Endometrial microvascular endothelial cells (primary cell): ENCODE results near the gene TGFBI. TPM values are rescaled to one million over a fixed set of nuclear protein-coding genes. Genes with fewer than 3 reads are reported as not detected.

Source experiments
- in situ Hi-C: cut with HindIII; loops from 2 replicates; pipeline ENCODE4 v1.10.0; 2017; ENCODE audit warnings: low sequenced_read_pairs, low pct_unique_long_range_greater_than_20kb; ENCODE audit errors: inconsistent ontology term
- total RNA-seq: library from RNA; depleted of rRNA; stranded (reverse); fragments of >200 nt; gene quantifications from one replicate; pipeline ENCODE4 v1.2.3, GENCODE V29; 2015; ENCODE audit errors: inconsistent ontology term

TGFBI gene
- 124 TPM for total RNA-seq

DNA sequence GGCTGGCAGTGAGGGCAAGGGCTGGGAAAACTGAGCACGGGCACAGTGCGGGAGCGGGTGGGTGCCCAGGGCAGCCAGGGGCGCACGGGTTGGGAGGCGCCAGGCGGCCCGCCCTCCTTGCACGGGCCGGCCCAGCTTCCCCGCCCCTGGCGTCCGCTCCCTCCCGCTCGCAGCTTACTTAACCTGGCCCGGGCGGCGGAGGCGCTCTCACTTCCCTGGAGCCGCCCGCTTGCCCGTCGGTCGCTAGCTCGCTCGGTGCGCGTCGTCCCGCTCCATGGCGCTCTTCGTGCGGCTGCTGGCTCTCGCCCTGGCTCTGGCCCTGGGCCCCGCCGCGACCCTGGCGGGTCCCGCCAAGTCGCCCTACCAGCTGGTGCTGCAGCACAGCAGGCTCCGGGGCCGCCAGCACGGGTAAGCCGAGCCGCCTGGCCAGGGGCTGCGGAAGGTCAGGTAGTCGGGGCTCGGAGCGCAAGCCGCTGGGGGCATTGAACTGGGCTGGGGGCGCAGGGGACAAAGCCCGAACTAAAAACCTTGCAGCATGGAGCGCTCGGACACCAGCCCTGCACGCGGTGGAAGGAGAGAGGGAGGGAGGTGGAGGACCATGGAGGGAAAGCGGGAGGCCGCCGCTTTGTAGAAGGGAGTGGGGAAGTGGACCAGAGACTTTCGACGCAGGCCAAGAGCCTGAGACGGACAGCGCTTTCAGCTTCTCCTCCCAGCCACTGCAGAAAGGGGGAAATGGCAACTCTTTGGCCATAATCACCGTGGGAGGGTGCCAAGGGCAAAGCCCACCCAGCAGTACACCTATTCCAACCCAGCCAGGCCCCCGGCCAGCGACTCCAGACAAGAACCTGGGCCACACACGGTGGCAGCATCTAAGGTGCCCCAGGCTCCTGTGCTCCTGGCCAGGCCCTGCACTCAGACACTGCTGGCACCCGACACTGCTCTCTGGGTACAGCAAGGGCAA lies at the start of gene TGFBI:
TGFBI (plus strand) TSS at position 207 of the 961 bp plus-strand sequence; CDS start at position 275, 68 bp downstream.
- in situ Hi-C loops = no loop called here

DNA sequence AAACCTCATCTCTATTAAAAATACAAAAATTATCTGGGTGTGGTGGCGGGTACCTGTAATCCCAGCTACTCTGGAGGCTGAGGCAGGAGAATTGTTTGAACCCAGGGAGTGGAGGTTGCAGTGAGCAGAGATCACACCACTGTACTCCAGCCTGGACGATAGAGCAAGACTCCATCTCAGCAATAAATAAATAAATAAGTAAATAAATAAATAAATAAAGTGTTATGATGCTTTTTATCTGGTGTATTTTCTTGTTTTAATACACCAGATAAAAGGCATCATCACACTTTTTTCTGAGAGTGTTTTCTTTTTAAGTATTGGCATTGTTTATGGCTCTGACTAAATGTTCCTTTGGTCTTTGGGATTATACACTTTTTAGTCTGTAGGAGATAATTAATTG lies 49.8 kb upstream of the TGFBI start:
- in situ Hi-C loops = no loop called here

DNA sequence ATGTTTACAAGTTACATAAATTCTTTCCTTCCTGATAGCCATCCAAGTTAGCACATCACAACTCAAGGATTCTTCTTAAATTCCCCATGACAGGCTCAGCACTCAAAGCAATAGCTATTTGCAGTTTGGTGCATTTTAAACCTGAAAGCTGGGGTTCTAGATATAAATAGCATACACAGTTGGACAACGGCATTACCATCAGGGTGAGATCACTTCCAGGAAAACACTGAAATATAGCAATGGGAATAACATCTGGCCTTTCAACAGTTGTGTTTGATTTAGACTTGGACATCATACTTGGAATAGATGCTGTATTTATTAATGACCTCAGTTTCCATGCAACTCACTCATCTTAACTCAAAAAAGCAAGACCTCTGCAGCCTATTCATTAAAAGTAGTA lies 49.3 kb upstream of the TGFBI start:
- in situ Hi-C loops = no loop called here

DNA sequence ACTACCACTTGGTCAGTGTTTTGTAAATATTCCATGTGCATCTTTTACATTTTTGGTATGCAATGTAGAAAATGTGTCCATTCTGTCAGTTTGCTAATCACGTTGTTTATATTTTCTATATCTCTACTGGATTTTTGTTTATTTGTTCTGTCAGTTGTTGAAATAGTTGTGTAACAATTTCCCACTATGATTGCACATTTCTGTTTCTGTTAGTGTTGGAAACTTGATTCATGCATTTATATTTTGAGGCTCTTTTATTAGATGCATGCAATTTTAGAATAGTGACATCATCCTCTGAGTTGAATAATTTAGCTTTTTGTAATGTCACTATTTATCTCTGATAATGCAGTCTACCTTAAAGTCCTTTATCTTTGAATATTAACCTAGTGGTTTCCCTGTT lies 48.2 kb upstream of the TGFBI start:
- in situ Hi-C loops = no loop called here

- in situ Hi-C loops = no loop called here
Observed at GRCh38 chr5:135985951-135986350, 42.8 kb upstream of the TGFBI start.

GRCh38 chr5:135986401-135986800 lies 42.4 kb upstream of the TGFBI start:
- in situ Hi-C loops = no loop called here

DNA sequence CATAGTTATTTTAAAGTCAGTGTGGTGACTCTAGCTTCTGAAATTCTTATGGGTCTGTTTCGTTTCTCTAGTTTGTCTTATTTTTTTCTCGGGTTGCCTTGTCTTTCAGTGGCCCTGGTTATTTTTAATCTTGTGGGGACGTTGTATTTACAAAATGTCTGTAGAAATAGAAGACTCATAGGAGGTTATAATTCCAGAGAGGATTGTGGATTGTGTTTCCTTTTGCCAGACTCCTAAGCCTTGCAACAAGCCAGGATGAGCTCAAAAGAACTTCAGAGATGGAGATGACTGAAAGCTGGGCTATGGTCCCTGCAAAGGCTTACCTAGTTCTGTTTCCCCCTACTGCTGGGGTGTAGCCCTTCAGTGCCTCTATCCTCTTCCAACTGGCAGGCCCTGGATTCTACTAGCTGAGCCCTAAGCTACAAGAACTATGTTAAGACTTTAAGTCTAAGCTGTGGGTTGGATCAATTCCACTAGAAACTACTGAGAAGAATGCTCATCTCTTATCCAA lies 41.8 kb upstream of the TGFBI start:
- in situ Hi-C loops = no loop called here

DNA sequence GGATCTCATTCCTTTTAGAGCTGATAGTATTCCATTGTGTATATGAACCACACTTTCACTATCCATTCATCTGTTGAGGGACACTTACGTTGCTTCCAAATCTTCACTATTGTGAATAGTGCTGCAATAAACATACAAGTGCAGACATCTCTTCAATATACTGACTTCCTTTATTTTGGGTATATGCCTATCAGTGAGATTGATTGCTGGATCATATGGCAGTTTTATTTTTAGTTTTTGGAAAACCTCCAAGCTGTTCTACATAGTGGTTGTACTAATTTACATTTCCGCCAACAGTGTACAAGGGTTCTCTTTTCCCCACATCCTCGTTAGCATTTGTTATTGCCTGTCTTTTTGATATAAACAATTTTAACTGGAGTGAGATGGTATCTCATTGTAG lies 40.2 kb upstream of the TGFBI start:
- in situ Hi-C loops = no loop called here

GRCh38 chr5:135989686-135990085 lies 39.1 kb upstream of the TGFBI start:
- in situ Hi-C loops = no loop called here

DNA sequence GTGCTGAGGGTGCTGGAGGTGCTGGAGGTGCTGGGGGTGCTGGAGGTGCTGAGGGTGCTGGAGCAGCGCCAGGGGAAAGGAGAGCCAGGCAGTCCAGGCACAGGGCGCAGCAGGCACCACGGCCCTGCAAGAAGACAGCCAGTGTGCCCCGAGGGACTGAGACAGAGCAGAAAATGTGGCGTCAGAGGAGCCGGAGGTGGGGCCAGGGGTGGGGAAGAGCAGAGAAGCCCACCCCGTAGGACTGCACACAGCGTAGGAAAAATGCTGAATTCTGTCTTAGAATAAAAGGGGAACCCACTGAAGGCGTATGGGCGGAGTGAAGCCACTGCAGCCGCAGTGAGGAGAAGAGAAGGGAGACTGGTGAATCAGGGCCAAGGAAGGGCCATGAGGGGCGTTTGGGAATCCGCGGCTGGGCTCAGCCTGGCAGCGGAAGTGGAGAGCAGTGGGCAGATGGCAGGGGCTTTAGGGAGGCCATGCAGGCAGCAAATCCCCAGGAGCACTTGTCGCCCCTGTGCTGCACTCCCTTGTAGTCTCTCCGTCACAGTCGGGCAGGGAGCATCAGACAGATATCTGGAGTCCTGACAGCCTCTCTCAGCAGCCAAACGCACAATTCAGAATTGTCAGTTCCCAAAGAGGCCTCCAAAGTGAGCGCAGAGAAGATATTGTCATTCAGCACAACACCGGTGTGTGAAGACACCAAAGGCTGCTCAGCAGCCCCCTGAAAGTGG lies 38.1 kb upstream of the TGFBI start:
- in situ Hi-C loops = no loop called here

GRCh38 chr5:135991429-135991828 lies 37.4 kb upstream of the TGFBI start:
- in situ Hi-C loops = no loop called here

- in situ Hi-C loops = no loop called here
Observed at GRCh38 chr5:135993335-135993879, 35.4 kb upstream of the TGFBI start.

DNA sequence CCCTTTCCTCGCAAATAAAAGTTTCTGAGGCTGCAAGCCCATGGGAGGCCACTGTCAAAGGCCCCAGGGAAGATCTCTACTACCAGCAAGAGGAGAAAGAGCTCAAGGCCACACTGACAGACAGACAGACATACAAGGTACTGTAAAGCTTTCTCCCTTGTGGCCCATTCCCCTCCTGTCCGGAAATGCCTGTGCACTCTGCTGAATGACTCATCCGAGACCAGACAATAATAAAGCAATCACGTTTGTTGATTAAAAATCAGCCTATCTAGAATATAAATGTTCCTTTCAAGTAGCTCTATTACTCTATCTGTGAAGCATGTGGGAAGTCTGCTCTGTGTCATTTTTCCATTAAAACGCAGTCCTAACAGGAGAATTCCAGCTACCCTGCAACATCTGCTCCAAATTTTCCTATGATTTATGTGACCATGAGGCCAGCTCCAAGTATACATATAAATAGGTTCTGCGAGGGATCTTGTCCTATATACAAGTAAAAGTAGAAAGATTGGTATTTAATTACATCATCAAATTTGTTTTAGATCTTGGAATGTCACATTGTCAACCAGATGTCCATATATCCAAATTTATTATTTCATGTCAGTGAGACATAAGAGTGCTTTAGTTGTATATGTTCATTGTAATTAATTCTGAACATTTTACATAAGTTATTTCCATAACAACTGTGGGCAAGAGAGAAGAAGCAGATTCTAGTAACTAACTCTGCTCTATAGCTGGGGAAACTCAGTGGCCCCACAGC lies 34.7 kb upstream of the TGFBI start:
- in situ Hi-C loops = no loop called here

DNA sequence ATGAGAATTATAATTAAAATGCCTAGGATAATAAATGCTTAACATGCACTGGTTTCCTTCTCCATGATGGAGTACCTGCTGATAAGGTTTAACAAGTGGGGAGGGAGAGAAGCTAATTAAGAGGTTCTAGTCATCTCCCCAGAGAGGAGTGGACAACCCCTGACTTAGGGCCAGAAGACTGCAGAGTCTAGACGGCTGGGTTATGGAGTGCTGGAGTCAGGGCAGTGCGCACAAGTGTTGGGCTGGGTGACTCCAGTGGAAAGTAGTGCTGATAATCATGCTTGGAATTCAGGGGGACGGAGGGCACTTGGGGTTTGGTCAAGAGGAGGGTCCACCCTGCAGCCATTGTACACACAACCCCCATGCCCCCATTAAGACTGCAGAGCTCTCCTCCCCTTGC lies 32.8 kb upstream of the TGFBI start:
- in situ Hi-C loops = no loop called here

- in situ Hi-C loops = no loop called here
Observed at GRCh38 chr5:135996611-135997010, 32.2 kb upstream of the TGFBI start.

DNA sequence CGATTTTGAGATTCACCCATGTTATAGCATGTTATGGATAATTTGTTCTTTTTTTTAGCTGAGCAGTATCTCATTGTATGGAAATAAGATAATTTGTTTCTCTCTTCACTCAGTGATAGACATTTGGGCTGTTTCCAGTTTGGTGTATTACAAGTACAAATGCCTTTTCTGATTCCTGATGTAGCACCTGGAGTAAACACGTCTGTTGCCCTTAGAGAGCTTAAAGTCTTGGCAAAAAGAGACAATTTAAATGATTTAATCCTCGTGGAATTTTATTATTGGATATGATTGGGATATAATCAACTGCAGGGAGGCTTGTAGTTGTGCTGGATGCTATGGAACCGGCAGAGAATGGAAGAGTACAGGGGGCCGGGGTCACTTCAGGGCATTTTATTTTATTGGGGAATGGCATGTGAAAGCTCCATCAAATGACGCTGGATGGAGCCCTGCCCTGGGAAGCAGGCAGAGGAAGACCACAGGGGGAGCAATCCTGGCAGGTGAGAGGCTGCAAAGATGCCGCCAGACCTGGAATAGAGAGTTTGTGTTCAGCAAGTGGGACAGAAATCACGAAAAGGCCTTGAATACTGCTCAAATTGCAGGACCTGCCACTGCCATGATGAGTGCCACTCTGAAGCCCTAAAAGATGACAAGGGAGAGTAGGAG lies 31.0 kb upstream of the TGFBI start:
- in situ Hi-C loops = no loop called here

DNA sequence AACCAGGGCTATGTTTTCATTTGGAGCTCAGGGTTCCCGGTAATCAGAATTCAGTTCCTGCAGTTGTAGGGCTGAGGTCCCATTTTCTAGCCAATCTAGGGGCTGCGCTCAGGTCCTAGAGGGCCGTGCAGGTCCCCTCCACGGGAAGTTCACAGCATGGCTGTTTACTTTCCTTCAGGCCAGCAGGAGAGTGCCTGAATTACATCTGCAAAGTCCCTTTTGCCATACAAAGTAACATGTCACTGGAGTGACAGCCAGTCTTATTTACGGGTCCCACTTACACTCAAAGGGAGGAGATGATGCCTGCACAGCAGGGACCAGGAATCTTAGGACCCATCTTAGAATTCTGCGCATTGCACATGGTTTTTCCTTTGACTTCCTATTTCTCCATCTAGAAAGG lies 29.9 kb upstream of the TGFBI start:
- in situ Hi-C loops = no loop called here

- in situ Hi-C loops = no loop called here
Observed at GRCh38 chr5:135999406-136000139, 29.2 kb upstream of the TGFBI start.
